GM19099 (cell line): ENCODE results near the gene SSTR1.

Experiments used
- POLR2A ChIP-seq: IDR thresholded peaks from 3 replicates; pipeline ENCODE4 v1.6.1; 2011; ENCODE audit warnings: low read depth; ENCODE audit not compliant: insufficient read length; ENCODE audit errors: extremely low read depth

The SSTR1 gene

GRCh38 chr14:38209572-38210557, 2.2 kb downstream of the SSTR1 start:
- TF ChIP-seq POLR2A: no peak

GRCh38 chr14:38210587-38211216, 3.0 kb downstream of the SSTR1 start:
- no peak for TF ChIP-seq POLR2A

GRCh38 chr14:38211255-38211735, 3.6 kb downstream of the SSTR1 start:
- TF ChIP-seq POLR2A: no peak

GRCh38 chr14:38212111-38212510, 4.4 kb downstream of the SSTR1 start:
- TF ChIP-seq POLR2A: no peak

- TF ChIP-seq POLR2A: no peak
Measured at GRCh38 chr14:38213001-38213400, 5.3 kb downstream of the SSTR1 start.

- no peak for TF ChIP-seq POLR2A
Measured at GRCh38 chr14:38217553-38217952, 9.8 kb downstream of the SSTR1 start.

GRCh38 chr14:38221077-38221476, 13.4 kb downstream of the SSTR1 start:
- no peak for TF ChIP-seq POLR2A

- no peak for TF ChIP-seq POLR2A
Measured at GRCh38 chr14:38224338-38224737, 16.6 kb downstream of the SSTR1 start.

GRCh38 chr14:38225946-38226345, 18.2 kb downstream of the SSTR1 start:
- TF ChIP-seq POLR2A: no peak

- TF ChIP-seq POLR2A: no peak
Measured at GRCh38 chr14:38226366-38226765, 18.7 kb downstream of the SSTR1 start.

GRCh38 chr14:38233218-38233617, 25.5 kb downstream of the SSTR1 start:
- no peak for TF ChIP-seq POLR2A

- TF ChIP-seq POLR2A: no peak
Measured at GRCh38 chr14:38238332-38238731, 30.6 kb downstream of the SSTR1 start.

- TF ChIP-seq POLR2A: no peak
Measured at GRCh38 chr14:38238878-38239277, 31.2 kb downstream of the SSTR1 start.

- TF ChIP-seq POLR2A: no peak
Measured at GRCh38 chr14:38243696-38244240, 36.1 kb downstream of the SSTR1 start.

- no peak for TF ChIP-seq POLR2A
Measured at GRCh38 chr14:38248321-38249028, 40.8 kb downstream of the SSTR1 start.
